ENCODE data around the gene REEP3. TPM values are rescaled to one million over a fixed set of nuclear protein-coding genes. Genes with fewer than 3 reads are reported as not detected.

Gene REEP3
- total RNA-seq, 6 donors from 2014 or later: 23.6 to 63.9 (median 41.8) TPM

DNA sequence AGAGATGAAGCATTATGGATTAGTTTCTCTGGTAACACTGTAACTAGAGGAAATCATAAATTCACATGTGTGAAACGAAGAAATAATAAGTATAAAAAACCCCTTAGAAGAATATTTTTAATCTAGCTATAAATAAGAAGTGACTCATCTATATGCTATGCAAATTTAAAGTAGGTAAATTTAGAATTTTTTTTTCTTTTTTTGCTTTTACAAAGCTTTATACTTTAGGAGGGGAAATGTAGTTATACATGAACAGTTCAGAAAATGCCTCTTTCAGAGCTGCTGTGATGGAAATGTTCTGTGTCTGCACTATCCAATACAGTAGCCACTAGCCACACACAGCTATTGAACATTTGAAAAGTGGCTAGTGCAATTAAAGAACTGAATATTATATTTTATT is 87.3 kb downstream of the REEP3 start:
- Histone ChIP-seq H3K9me3 (no peaks in the 10 kb centered on the region), H3K27ac (no peak overlapping the region), H3K4me3 (no peak overlapping the region), H3K36me3 (peaks cover 0 to 11% (median 0%) of the 10 kb centered on the region in 4 donors), H3K4me1 (no peaks in the 10 kb centered on the region), H3K27me3 (no peaks in the 10 kb centered on the region)
- TF ChIP-seq, protein P1, sequence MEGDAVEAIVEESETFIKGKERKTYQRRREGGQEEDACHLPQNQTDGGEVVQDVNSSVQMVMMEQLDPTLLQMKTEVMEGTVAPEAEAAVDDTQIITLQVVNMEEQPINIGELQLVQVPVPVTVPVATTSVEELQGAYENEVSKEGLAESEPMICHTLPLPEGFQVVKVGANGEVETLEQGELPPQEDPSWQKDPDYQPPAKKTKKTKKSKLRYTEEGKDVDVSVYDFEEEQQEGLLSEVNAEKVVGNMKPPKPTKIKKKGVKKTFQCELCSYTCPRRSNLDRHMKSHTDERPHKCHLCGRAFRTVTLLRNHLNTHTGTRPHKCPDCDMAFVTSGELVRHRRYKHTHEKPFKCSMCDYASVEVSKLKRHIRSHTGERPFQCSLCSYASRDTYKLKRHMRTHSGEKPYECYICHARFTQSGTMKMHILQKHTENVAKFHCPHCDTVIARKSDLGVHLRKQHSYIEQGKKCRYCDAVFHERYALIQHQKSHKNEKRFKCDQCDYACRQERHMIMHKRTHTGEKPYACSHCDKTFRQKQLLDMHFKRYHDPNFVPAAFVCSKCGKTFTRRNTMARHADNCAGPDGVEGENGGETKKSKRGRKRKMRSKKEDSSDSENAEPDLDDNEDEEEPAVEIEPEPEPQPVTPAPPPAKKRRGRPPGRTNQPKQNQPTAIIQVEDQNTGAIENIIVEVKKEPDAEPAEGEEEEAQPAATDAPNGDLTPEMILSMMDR (IDR thresholded peaks at IDR 0.05): no peak
- TF ChIP-seq EP300 (IDR thresholded peaks at IDR 0.05) (no peak), POLR2A (IDR thresholded peaks at IDR 0.05) (no peak), POLR2AphosphoS5 (IDR thresholded peaks at IDR 0.05) (no peak)
- 94 to 96% methylated on average over 1 of the region's 1 CpG for WGBS, 2 donors
- ATAC-seq (ENCODE audit: low FRiP score in 2 of 2) (no peak), DNase-seq (no peak)

DNA sequence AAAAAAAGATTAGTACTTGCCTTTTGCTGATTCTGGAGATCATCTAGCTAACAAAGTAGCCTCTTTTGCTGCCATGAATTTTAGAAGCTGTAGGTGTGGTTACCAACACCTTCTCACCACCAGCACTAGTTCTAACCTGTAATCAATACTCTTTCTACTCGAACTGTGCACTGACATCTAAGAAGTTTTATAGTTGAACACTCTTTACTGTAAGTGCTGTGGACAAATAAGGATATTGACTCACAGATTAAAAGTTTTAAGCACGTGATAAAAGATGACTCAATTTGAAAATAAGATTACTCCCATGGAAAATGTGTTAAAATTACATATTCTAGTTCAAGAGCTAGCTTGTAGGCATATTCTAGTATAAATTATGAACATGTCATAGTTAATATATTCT is 89.9 kb downstream of the REEP3 start:
- no peaks in the 10 kb centered on the region for H3K27me3 ChIP-seq
- no peak overlapping the region for H3K27ac ChIP-seq
- no peak overlapping the region for H3K4me3 ChIP-seq
- no peaks in the 10 kb centered on the region for H3K4me1 ChIP-seq
- no peaks in the 10 kb centered on the region for H3K9me3 ChIP-seq
- DNase-seq: no peak
- TF ChIP-seq POLR2AphosphoS5 (IDR thresholded peaks at IDR 0.05): no peak
- TF ChIP-seq POLR2A (IDR thresholded peaks at IDR 0.05): no peak
- no peak for TF ChIP-seq EP300 (IDR thresholded peaks at IDR 0.05)
- TF ChIP-seq, protein P1 (IDR thresholded peaks at IDR 0.05): no peak
- H3K36me3 ChIP-seq: peaks cover 0 to 14% (median 0%) of the 10 kb centered on the region in 4 donors
- WGBS, 2 donors: 73 to 83% methylated on average over 2 of the region's 2 CpGs
- ATAC-seq (ENCODE audit: low FRiP score in 2 of 2): no peak

DNA sequence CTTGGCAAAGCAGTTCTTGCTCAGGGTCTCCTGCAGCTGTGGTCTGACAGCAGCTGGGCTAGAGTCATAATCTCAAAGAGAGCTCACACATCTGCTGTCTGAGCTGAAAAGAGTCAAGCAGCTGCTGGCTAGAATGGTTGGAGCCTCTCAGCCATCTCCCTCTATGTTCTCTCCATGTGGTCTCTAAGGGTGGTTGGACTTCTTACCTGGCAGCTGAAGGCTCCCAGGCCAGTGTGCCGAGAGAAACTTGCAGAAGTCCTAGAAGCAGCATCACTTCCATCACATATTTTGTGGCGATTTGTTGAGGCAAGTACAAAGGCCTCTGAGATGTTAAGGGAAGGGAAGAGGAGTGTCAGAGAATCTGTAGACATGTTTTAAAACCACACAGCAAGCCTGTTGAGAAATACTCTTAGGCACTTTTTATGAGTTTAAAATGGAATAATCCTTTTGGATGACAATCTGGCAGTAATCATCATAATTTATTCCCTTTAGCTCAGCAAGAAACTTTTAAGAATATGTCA is 93.2 kb downstream of the REEP3 start:
- ATAC-seq (ENCODE audit: low FRiP score in 2 of 2) (peak in 1 of 2 donors; percentile 60), DNase-seq (no peak)
- Histone ChIP-seq H3K36me3 (peaks cover 0 to 16% (median 0%) of the 10 kb centered on the region in 4 donors), H3K27me3 (no peaks in the 10 kb centered on the region), H3K4me3 (no peak overlapping the region), H3K27ac (no peak overlapping the region), H3K9me3 (no peaks in the 10 kb centered on the region), H3K4me1 (no peaks in the 10 kb centered on the region)
- no peak for TF ChIP-seq POLR2AphosphoS5 (IDR thresholded peaks at IDR 0.05)
- no peak for TF ChIP-seq EP300 (IDR thresholded peaks at IDR 0.05)
- TF ChIP-seq, protein P1 (IDR thresholded peaks at IDR 0.05): no peak
- no peak for TF ChIP-seq POLR2A (IDR thresholded peaks at IDR 0.05)
- WGBS, 2 donors: 73 to 79% methylated on average over 2 of the region's 2 CpGs

DNA sequence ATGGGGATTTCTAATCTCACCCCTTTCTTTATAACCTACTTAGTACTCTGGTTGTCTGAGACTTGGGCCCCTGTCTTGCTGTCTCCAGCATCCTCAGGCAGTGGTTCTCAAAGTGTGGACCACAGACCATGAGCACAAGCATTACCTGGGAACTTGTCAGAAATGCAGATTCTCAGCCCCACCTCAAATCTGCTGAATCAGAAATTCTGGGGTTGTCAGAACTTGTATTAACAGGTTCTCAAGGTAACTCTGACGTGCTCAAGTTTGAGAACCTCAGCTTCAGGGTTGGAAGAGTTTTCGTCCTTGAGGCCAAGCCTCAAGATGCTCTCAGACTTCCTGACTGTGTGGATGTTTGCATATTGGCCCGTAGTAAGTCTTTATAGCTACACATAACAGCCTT is 97.4 kb downstream of the REEP3 start:
- WGBS, 2 donors: 85 to 97% methylated on average over 3 of the region's 3 CpGs
- TF ChIP-seq, protein P1 (IDR thresholded peaks at IDR 0.05): no peak
- TF ChIP-seq POLR2A (IDR thresholded peaks at IDR 0.05): no peak
- no peak for TF ChIP-seq POLR2AphosphoS5 (IDR thresholded peaks at IDR 0.05)
- TF ChIP-seq EP300 (IDR thresholded peaks at IDR 0.05): no peak
- ATAC-seq (ENCODE audit: low FRiP score in 2 of 2) (no peak), DNase-seq (no peak)
- H3K36me3 ChIP-seq: peaks cover 0 to 22% (median 0%) of the 10 kb centered on the region in 4 donors
- no peaks in the 10 kb centered on the region for H3K4me1 ChIP-seq
- no peaks in the 10 kb centered on the region for H3K27me3 ChIP-seq
- no peak overlapping the region for H3K27ac ChIP-seq
- no peak overlapping the region for H3K4me3 ChIP-seq
- H3K9me3 ChIP-seq: no peaks in the 10 kb centered on the region

DNA sequence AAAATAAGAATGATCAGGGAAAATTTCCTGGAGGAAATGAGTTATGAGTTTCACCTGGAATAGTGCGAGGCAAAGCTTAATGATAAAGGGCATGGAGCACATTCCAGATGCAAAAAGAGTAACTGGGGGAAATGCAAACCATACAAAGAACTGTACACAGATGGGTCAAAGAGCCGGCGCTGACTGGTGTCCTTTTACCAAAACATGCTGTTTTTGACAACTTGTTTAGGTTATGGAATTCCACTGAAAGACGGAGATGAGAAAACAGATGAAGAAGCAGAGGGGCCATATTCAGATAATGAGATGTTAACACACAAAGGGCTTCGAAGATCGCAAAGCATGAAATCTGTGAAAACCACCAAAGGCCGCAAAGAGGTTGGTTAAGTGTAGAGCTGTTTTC is 98.2 kb downstream of the REEP3 start:
- H3K27me3 ChIP-seq: no peaks in the 10 kb centered on the region
- H3K9me3 ChIP-seq: no peaks in the 10 kb centered on the region
- no peak for TF ChIP-seq POLR2A (IDR thresholded peaks at IDR 0.05)
- no peak for TF ChIP-seq POLR2AphosphoS5 (IDR thresholded peaks at IDR 0.05)
- no peak for TF ChIP-seq EP300 (IDR thresholded peaks at IDR 0.05)
- TF ChIP-seq, protein P1 (IDR thresholded peaks at IDR 0.05): no peak
- no peak overlapping the region for H3K27ac ChIP-seq
- no peak overlapping the region for H3K4me3 ChIP-seq
- 86 to 87% methylated on average over 7 of the region's 7 CpGs for WGBS, 2 donors
- H3K4me1 ChIP-seq: no peaks in the 10 kb centered on the region
- DNase-seq (no peak), ATAC-seq (ENCODE audit: low FRiP score in 2 of 2) (no peak)
- peaks cover 0 to 22% (median 0%) of the 10 kb centered on the region in 4 donors for H3K36me3 ChIP-seq
